GM12892 (cell line): ENCODE measurements around the gene RAB14.
"Not testable (repeated sequence)": the region's sequence is repeated elsewhere in the genome, so short reads cannot be mapped to it uniquely, and the experiment has no call there.

Experiments used
- DNase-seq: peaks from one replicate; pipeline ENCODE4 v3.0.0; 2011; ENCODE audit not compliant: insufficient read length
- FAIRE-seq: peaks from 2 replicates; lab custom pipeline; 2011; peaks lifted over from hg19 to GRCh38; lab: Jason Lieb, UNC
- POLR2A ChIP-seq: IDR thresholded peaks from 2 replicates; pipeline ENCODE4 v1.6.1; 2011; ENCODE audit warnings: low read depth, low read length, control low read depth
- POLR2AphosphoS5 ChIP-seq: IDR thresholded peaks from 2 replicates; pipeline ENCODE4 v1.6.1; 2011; ENCODE audit warnings: low read depth, low read length, control low read depth
- TAF1 ChIP-seq: IDR thresholded peaks from 2 replicates; pipeline ENCODE4 v1.6.1; 2011; ENCODE audit warnings: low read depth, mild to moderate bottlenecking, control low read depth, low read length, borderline replicate concordance

The RAB14 gene

DNA sequence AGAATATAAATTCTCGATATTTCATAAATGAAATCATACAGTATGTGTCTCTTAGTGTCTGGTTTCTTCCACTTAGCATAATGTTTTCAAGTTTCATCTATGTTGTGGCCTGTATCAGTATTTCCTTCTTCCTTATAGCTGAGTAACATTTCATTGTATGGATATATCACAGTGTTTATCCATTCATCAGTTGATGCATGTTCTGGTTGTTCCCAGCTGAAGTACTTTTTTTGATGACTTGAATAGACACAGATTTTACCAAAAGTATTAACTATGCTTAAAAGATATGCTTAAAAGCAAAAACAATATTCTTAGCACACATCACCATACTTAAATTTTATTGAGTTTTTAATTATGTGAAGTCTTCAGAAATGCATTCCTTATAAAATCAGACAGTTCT, 12.7 kb downstream of the RAB14 start:
- no peak for FAIRE-seq
- no peak for TF ChIP-seq TAF1
- no peak for TF ChIP-seq POLR2AphosphoS5
- no peak for TF ChIP-seq POLR2A
- no peak for DNase-seq

DNA sequence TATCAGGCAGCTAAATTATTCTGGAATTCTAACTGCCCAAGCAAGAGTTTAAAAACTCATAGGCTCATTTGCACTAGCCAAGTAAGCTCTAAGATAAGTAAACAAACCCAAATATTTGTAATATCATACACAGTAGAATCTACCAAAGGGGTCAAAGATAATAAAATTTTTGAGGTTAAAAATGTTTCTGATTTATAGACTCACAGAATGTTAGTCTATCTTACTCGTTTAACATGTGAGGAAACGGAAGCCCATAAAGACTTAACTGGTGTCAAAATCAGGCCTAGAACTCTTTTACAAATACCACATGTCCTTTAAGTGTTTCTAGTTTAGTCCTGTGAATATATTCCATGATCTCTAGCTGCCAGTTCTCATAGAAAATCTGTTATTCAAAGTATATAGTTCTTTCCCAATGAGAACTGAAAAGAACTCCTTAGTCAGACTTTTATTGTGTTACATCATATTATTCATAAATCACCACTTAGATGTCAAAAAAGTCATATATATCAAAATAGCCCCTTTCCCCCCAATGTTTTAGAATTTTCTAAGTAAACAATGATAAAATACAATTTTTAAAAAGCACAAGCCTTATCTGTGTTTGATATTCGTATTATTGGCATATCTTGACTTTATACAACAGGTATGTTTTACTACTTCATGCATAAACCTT, 13.9 kb downstream of the RAB14 start:
- TF ChIP-seq POLR2A (no peak), POLR2AphosphoS5 (no peak), TAF1 (no peak)
- FAIRE-seq (no peak), DNase-seq (no peak)

- DNase-seq (no peak), FAIRE-seq (peak; percentile 69)
- TF ChIP-seq TAF1 (no peak), POLR2AphosphoS5 (no peak), POLR2A (no peak)
Measured at GRCh38 chr9:121185774-121186403, 15.8 kb downstream of the RAB14 start.

DNA sequence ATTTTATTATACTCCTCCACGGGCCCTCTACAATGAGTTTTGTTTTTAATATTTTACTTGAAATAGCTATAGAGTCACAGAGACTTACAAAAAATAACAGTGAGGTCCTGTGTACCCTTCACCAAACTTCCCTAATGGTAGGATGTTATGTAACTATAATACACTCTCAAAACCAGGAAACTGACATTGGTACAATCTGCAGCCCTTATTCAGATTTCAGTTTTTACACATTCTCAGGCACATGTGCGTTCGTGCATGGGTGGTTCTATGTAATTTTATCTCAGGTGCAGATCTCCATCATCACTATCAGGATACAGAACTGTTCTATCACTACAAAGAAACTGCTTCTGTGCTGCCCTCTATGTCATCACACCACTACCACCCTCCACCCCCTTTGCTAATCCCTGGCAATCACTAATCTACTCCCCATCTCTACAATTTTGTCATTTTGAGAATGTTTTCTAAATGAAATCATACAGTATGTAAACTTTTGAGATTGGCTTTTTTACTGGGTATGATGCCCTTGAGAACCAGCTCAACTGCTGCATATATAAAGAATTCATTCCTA, 16.4 kb downstream of the RAB14 start:
- FAIRE-seq (no peak), DNase-seq (no peak)
- TF ChIP-seq POLR2AphosphoS5, result no peak
- TF ChIP-seq TAF1, result no peak
- TF ChIP-seq POLR2A, result no peak

- FAIRE-seq, result no peak
- DNase-seq, result no peak
- no peak for TF ChIP-seq POLR2AphosphoS5
- no peak for TF ChIP-seq POLR2A
- no peak for TF ChIP-seq TAF1
Measured at GRCh38 chr9:121184463-121184862, 17.2 kb downstream of the RAB14 start.

GRCh38 chr9:121183666-121184423, 17.8 kb downstream of the RAB14 start:
- TF ChIP-seq POLR2A (no peak), POLR2AphosphoS5 (no peak), TAF1 (no peak)
- DNase-seq (no peak), FAIRE-seq (peak; percentile 30)

DNA sequence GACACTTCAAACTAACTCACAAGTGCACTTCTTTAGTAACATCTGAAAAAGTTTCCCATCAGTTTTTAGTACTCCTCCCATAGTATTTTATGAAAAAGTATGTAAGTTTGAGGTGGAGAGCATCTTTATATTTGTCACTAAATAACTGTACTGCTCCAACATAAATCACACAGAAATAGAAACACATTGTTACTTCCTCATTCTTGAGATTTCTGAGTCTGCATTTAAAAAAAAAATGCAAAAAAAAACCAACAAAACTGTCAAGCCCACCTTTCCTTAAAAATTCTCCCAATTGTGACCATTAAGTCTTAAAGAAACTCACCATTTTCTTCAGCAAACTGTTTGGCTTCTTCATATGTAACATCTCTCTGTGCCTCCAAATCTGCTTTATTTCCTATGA, 18.7 kb downstream of the RAB14 start:
- TF ChIP-seq POLR2AphosphoS5 (no peak), TAF1 (no peak), POLR2A (no peak)
- DNase-seq, result no peak
- peak; percentile 70 for FAIRE-seq

DNA sequence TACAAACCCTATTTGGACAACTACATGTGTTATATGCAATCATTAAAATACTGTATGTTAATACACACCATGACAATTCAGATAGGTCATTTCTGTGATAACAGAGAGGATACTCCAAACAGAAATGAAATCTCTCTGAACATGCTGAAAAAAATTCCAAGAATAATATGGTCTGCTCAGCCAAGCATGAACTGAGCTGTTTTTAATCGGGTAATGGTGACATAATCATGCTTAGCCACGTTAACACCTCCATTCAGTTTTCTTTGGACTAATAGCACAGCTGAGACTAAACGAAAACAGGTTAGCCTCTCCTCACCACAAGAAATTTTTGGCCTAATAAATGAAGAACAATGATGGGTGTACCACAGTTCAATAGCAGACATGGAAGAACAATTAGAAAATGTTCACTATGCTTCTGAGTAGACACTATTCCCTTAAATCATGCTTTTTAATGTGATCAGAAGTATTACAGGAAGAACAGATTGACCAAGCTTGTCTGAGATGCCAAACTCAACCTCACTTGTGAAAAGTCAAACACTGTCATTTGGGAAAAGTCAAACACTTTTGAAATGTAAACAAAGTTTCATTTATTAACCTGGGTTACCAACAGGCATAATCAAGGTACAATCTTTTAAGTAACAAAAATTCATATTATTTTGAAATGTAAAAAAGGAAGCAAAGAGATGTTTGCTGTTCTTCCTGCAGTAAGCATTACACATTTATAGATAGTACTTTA, 19.4 kb downstream of the RAB14 start:
- FAIRE-seq, result no peak
- TF ChIP-seq POLR2A (no peak), POLR2AphosphoS5 (no peak), TAF1 (no peak)
- DNase-seq, result no peak

GRCh38 chr9:121179930-121180681, 21.6 kb downstream of the RAB14 start:
- no peak for FAIRE-seq
- TF ChIP-seq TAF1 (no peak), POLR2A (no peak), POLR2AphosphoS5 (no peak)
- no peak for DNase-seq

DNA sequence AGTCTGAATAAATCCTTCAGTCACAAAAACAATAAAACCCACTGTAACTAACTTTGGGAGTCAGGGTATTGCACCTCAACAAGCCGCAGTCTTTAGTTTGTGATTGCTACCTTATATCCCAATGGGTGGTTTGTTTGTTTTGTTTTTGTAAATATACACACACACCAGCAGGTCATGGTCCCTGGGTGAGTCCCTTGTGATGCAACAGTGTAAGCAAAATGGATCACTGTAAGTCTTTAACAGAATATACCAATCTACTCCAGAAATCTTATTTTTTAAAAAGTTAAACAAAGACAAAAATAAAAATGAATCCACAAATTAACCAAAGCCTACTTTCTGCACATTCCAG, 22.3 kb downstream of the RAB14 start:
- DNase-seq, FAIRE-seq: not testable (repeated sequence)

DNA sequence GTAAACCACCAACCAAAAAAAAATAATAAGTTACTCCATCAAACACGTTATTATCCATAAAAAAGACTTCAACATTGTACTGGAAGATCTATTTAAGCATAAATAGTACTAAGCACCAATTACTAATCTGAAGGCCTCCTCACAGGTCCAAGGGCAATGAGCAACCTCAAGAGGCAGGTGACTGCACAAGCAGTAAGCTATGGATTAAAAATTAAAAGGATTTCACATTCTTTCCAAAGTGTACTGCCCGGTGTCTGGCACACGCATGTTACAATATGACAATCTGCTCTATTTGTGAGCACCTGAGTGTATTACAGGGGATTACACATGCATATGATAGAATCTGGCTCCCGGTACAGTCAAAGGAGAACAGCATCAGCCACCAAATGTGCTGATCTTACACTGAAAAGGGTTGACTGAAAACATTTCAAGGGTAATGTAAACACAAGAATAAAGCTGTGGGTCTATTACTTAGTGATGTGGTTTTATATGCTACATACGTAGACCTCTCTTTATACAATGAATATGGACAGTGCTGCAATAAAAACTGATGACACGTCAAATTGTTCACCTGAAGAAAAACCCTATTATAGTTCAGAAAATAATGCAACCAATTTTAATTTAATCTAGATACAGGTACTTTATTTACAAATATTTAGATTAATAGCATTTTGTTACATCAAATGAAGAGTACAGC, 22.8 kb downstream of the RAB14 start:
- DNase-seq (no peak), FAIRE-seq (no peak)
- TF ChIP-seq POLR2AphosphoS5 (no peak), POLR2A (0 out of 2 replicates have a peak, but pooled peaks have one; percentile 14)
